ENCODE measurements around the gene TECPR1. TPM values are rescaled to one million over a fixed set of nuclear protein-coding genes. Genes with fewer than 3 reads are reported as not detected.

The TECPR1 gene
- total and polyA plus RNA-seq, 2 donors (not counting 1 experiment from before 2014, with no cell fraction given): 20.9 to 52.2 TPM

- H3K27me3 ChIP-seq (replicated peaks in 1 of 4; ENCODE audit: control extremely low read depth in 1 of 4, control insufficient read depth in 3 of 4, insufficient read depth in 4 of 4, low read length in 3 of 4): peaks cover 0 to 25% (median 8%) of the 10 kb centered on the region in 4 experiments
- no peaks in the 10 kb centered on the region for H3K9me3 Mint-ChIP-seq (ENCODE audit: insufficient read depth)
- H3K4me1 ChIP-seq (ENCODE audit: control insufficient read depth in 2 of 2, insufficient read depth in 2 of 2, low read length in 2 of 2): peaks cover 25% of the 10 kb centered on the region in 2 donors
- no peak overlapping the region for H3K4me2 ChIP-seq (replicated peaks; ENCODE audit: low read depth, low read length, poor library complexity, severe bottlenecking)
- WGBS (ENCODE audit: insufficient coverage): 92% methylated on average over 25 of the region's 25 CpGs
- H3K9ac ChIP-seq (ENCODE audit: low read length): no peak overlapping the region
- CTCF ChIA-PET: interaction anchor here (0.5 to 1.7 kb wide), 3 partner anchors 45 to 195 kb away, joined by 3 to 4 read pairs (median 4); no protein-coding TSS in a partner anchor
- peaks cover 10% of the 10 kb centered on the region for H3K27me3 Mint-ChIP-seq
- no peak for DNase-seq
- H3K27ac Mint-ChIP-seq: no peak overlapping the region
- intact Hi-C loops (cut with micrococcal nuclease): no loop called here
- TF ChIP-seq EZH2 (IDR thresholded peaks at IDR 0.05; ENCODE audit: borderline replicate concordance, insufficient read depth, low read depth, low read length, poor library complexity, severe bottlenecking) (no peak), CTCF (IDR thresholded peaks at IDR 0.05) (no peak)
- POLR2A ChIA-PET: no interaction called here
- H3K27ac ChIP-seq (ENCODE audit: low read length in 2 of 2): no peak overlapping the region
- peaks cover 38% of the 10 kb centered on the region for H4K20me1 ChIP-seq (ENCODE audit: control insufficient read depth, insufficient read depth, low read length, poor library complexity, severe bottlenecking)
- peaks cover 0 to 16% of the 10 kb centered on the region in 2 experiments for H3K36me3 ChIP-seq (replicated peaks in 1 of 2; ENCODE audit: control extremely low read depth in 1 of 2, control insufficient read depth in 1 of 2, extremely low read depth in 1 of 2, insufficient read depth in 2 of 2, low read length in 1 of 2)
- H3K9me3 ChIP-seq (ENCODE audit: control extremely low read depth in 1 of 3, control insufficient read depth in 2 of 3, insufficient read depth in 1 of 3, low read length in 2 of 3): peaks cover 0 to 12% (median 0%) of the 10 kb centered on the region in 3 donors
- no peak for ATAC-seq (ENCODE audit: low read depth)
- no peak overlapping the region for H3K4me3 Mint-ChIP-seq
- H2AFZ ChIP-seq (ENCODE audit: insufficient read depth, low read depth, low read length, poor library complexity, severe bottlenecking): no peak overlapping the region
- no peak overlapping the region for H3K4me3 ChIP-seq (ENCODE audit: control extremely low read depth in 1 of 5, extremely low read depth in 1 of 5, insufficient read depth in 1 of 5, low read depth in 2 of 5, low read length in 4 of 5)
- peaks cover 24% of the 10 kb centered on the region for H3K4me1 Mint-ChIP-seq
- no peaks in the 10 kb centered on the region for H3K79me2 ChIP-seq (ENCODE audit: control insufficient read depth, insufficient read depth, low read length)
Measured at GRCh38 chr7:98213888-98214810, 37.9 kb downstream of the TECPR1 start.

Data from B cell (primary cell).